Measurements from ENCODE around the gene IFI30. TPM values are rescaled to one million over a fixed set of nuclear protein-coding genes. Genes with fewer than 3 reads are reported as not detected.
A peak's percentile ranks its signal among the peaks of the same experiment; 100 is the strongest.

Gene IFI30
- total and polyA plus RNA-seq, 4 donors = 60.2 to 130 (median 109) TPM

DNA sequence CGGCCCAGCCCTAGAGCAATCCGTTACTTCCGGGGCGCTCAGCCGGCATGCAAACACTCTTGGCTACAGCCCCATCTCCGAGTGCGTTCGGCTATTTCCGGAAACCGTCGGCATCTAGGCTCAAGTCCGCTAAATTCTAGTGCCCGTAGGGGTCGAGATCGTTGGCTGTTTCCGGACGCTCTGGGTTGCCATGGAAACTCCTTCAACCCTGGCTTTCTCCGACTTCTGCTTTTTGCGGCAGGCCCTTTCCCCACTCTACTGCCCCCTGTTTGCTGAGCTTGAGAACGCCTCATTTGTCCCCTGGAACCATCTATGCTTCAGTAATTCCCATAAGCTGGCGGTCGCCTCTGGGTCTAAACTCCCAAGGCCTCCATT is 21.2 kb upstream of the IFI30 start:
- DNase-seq (ENCODE audit: low spot score) = peak; percentile 98
- no peak for TF ChIP-seq TAF1 (conservative IDR thresholded peaks at IDR 0.05)
- TF ChIP-seq JUND (IDR thresholded peaks at IDR 0.05) = peak in 1 of 2 donors; percentile 37
- no peak for TF ChIP-seq HNF4G (IDR thresholded peaks at IDR 0.05)
- TF ChIP-seq NR2F2 (IDR thresholded peaks at IDR 0.05) = no peak
- peak in 1 of 2 donors; percentile 30 for TF ChIP-seq HNF4A (conservative IDR thresholded peaks at IDR 0.05)
- TF ChIP-seq YY1 (IDR thresholded peaks at IDR 0.05) = peak; percentile 78
- TF ChIP-seq, protein P1, sequence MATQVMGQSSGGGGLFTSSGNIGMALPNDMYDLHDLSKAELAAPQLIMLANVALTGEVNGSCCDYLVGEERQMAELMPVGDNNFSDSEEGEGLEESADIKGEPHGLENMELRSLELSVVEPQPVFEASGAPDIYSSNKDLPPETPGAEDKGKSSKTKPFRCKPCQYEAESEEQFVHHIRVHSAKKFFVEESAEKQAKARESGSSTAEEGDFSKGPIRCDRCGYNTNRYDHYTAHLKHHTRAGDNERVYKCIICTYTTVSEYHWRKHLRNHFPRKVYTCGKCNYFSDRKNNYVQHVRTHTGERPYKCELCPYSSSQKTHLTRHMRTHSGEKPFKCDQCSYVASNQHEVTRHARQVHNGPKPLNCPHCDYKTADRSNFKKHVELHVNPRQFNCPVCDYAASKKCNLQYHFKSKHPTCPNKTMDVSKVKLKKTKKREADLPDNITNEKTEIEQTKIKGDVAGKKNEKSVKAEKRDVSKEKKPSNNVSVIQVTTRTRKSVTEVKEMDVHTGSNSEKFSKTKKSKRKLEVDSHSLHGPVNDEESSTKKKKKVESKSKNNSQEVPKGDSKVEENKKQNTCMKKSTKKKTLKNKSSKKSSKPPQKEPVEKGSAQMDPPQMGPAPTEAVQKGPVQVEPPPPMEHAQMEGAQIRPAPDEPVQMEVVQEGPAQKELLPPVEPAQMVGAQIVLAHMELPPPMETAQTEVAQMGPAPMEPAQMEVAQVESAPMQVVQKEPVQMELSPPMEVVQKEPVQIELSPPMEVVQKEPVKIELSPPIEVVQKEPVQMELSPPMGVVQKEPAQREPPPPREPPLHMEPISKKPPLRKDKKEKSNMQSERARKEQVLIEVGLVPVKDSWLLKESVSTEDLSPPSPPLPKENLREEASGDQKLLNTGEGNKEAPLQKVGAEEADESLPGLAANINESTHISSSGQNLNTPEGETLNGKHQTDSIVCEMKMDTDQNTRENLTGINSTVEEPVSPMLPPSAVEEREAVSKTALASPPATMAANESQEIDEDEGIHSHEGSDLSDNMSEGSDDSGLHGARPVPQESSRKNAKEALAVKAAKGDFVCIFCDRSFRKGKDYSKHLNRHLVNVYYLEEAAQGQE (IDR thresholded peaks at IDR 0.05) = no peak
- no peak for TF ChIP-seq RXRA (IDR thresholded peaks at IDR 0.05)
- TF ChIP-seq CTCF (IDR thresholded peaks at IDR 0.05; ENCODE audit: low read depth, low read length, missing input control) = peak; percentile 55
- TF ChIP-seq, protein P2, sequence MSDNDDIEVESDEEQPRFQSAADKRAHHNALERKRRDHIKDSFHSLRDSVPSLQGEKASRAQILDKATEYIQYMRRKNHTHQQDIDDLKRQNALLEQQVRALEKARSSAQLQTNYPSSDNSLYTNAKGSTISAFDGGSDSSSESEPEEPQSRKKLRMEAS (IDR thresholded peaks at IDR 0.05) = no peak
- TF ChIP-seq EGR1 (IDR thresholded peaks at IDR 0.05; ENCODE audit: low read depth in 2 of 2) = no peak
- no peak for TF ChIP-seq FOXA1 (IDR thresholded peaks at IDR 0.05)
- no peak for TF ChIP-seq FOXA2 (IDR thresholded peaks at IDR 0.05)
- TF ChIP-seq, protein P3, sequence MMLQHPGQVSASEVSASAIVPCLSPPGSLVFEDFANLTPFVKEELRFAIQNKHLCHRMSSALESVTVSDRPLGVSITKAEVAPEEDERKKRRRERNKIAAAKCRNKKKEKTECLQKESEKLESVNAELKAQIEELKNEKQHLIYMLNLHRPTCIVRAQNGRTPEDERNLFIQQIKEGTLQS (IDR thresholded peaks at IDR 0.05) = no peak
- TF ChIP-seq GABPA (IDR thresholded peaks at IDR 0.05 in 1 of 2, conservative IDR thresholded peaks at IDR 0.05 in 1 of 2) = peak; percentile 46 to 72
- TF ChIP-seq SP1 (IDR thresholded peaks at IDR 0.05) = peak; percentile 26
- TF ChIP-seq, protein P4, sequence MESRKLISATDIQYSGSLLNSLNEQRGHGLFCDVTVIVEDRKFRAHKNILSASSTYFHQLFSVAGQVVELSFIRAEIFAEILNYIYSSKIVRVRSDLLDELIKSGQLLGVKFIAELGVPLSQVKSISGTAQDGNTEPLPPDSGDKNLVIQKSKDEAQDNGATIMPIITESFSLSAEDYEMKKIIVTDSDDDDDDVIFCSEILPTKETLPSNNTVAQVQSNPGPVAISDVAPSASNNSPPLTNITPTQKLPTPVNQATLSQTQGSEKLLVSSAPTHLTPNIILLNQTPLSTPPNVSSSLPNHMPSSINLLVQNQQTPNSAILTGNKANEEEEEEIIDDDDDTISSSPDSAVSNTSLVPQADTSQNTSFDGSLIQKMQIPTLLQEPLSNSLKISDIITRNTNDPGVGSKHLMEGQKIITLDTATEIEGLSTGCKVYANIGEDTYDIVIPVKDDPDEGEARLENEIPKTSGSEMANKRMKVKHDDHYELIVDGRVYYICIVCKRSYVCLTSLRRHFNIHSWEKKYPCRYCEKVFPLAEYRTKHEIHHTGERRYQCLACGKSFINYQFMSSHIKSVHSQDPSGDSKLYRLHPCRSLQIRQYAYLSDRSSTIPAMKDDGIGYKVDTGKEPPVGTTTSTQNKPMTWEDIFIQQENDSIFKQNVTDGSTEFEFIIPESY (IDR thresholded peaks at IDR 0.05) = no peak
- TF ChIP-seq RAD21 (IDR thresholded peaks at IDR 0.05) = peak; percentile 60 to 61
- Histone ChIP-seq H3K27me3 (ENCODE audit: control insufficient read depth in 4 of 4, insufficient read depth in 4 of 4, low read length in 3 of 4) (no peaks in the 10 kb centered on the region), H3K36me3 (ENCODE audit: control insufficient read depth in 4 of 4, insufficient read depth in 3 of 4, low read depth in 1 of 4, low read length in 3 of 4) (peaks cover 0 to 3% (median 2%) of the 10 kb centered on the region in 4 donors), H3K4me3 (ENCODE audit: low read depth in 1 of 3, low read length in 3 of 3) (peak overlapping the region; percentile 62 to 68 (median 65)), H3K9me3 (ENCODE audit: control insufficient read depth in 4 of 4, low read length in 3 of 4) (no peaks in the 10 kb centered on the region), H3K27ac (ENCODE audit: low read depth in 1 of 2, low read length in 2 of 2) (peak overlapping the region; percentile 93), H3K9ac (ENCODE audit: low read depth in 1 of 2, low read length in 2 of 2) (peak overlapping the region; percentile 85 to 92), H3K4me1 (ENCODE audit: control insufficient read depth in 4 of 4, insufficient read depth in 4 of 4, low read length in 3 of 4) (peaks cover 16 to 55% (median 39%) of the 10 kb centered on the region in 4 donors)
- under 1% methylated on average over 22 of the region's 22 CpGs for WGBS
